Progenitor cell of endocrine pancreas (in vitro differentiated cells): ENCODE results near the gene PERP. TPM values are rescaled to one million over a fixed set of nuclear protein-coding genes. Genes with fewer than 3 reads are reported as not detected.

Experiments
- DNase-seq: peaks from one replicate; pipeline ENCODE4 v3.0.0; 2021; ENCODE audit warnings: low spot score; ENCODE audit not compliant: unreplicated experiment
- H3K27ac Mint-ChIP-seq: 2 replicates; pipeline ENCODE4 v1.8.0; 2021; ENCODE audit warnings: mild to moderate bottlenecking, moderate library complexity, mixed read lengths
- H3K27me3 Mint-ChIP-seq: 2 replicates; pipeline ENCODE4 v1.8.0; 2021; ENCODE audit warnings: mixed read lengths
- H3K36me3 Mint-ChIP-seq: 2 replicates; pipeline ENCODE4 v1.8.0; 2022; ENCODE audit warnings: mixed read lengths; ENCODE audit not compliant: insufficient read depth
- H3K4me1 Mint-ChIP-seq: 2 replicates; pipeline ENCODE4 v1.8.0; 2021; ENCODE audit warnings: low read depth, mixed read lengths
- H3K4me3 Mint-ChIP-seq: 2 replicates; pipeline ENCODE4 v1.8.0; 2021; ENCODE audit warnings: low read depth, mild to moderate bottlenecking, moderate library complexity, mixed read lengths
- H3K9me3 Mint-ChIP-seq: 2 replicates; pipeline ENCODE4 v1.8.0; 2021; ENCODE audit warnings: low read depth, mixed read lengths
- CTCF ChIP-seq: fragments of 200-600 bp; sonication (generic); IDR thresholded peaks from one replicate; pipeline ENCODE4 v1.5.0; 2021; ENCODE audit warnings: antibody characterized with exemption, mild to moderate bottlenecking; ENCODE audit not compliant: unreplicated experiment
- total RNA-seq: library from RNA; stranded (reverse); gene quantifications from 2 replicates; pipeline ENCODE4 v1.2.1, GENCODE V29; 2021

Gene PERP
- total RNA-seq, 1 donor from 2014 or later, result 75.3 TPM

GRCh38 chr6:138109042-138109997, 2.1 kb upstream of the PERP start:
- Mint-ChIP-seq H3K27ac (peak overlapping the region; percentile 19), H3K9me3 (no peaks in the 10 kb centered on the region), H3K4me3 (peak overlapping the region; percentile 47), H3K4me1 (peaks cover 19% of the 10 kb centered on the region), H3K27me3 (no peaks in the 10 kb centered on the region), H3K36me3 (no peaks in the 10 kb centered on the region)
- peak; percentile 96 for TF ChIP-seq CTCF
- peak; percentile 57 for DNase-seq

GRCh38 chr6:138107752-138108592, 753 bp upstream of the PERP start:
- no peak for TF ChIP-seq CTCF
- Mint-ChIP-seq H3K27ac (peak overlapping the region; percentile 99), H3K4me1 (peaks cover 24% of the 10 kb centered on the region), H3K4me3 (peak overlapping the region; percentile 96), H3K9me3 (no peaks in the 10 kb centered on the region), H3K36me3 (peaks cover 4% of the 10 kb centered on the region), H3K27me3 (no peaks in the 10 kb centered on the region)
- DNase-seq, result peak; percentile 28

GRCh38 chr6:138106665-138107077, 548 bp downstream of the PERP start:
- TF ChIP-seq CTCF, result no peak
- peaks cover 30% of the 10 kb centered on the region for H3K4me1 Mint-ChIP-seq
- peak overlapping the region; percentile 96 for H3K4me3 Mint-ChIP-seq
- no peaks in the 10 kb centered on the region for H3K27me3 Mint-ChIP-seq
- H3K27ac Mint-ChIP-seq, result peak overlapping the region; percentile 99
- H3K36me3 Mint-ChIP-seq, result peaks cover 13% of the 10 kb centered on the region
- DNase-seq, result no peak
- H3K9me3 Mint-ChIP-seq, result no peaks in the 10 kb centered on the region

- Mint-ChIP-seq H3K9me3 (no peaks in the 10 kb centered on the region), H3K27ac (peak overlapping the region; percentile 99)
These were observed 1.1 kb downstream of the PERP start for GRCh38 chr6:138105880-138106664.

More at GRCh38 chr6:138105880-138106664, 1.1 kb downstream of the PERP start:
- TF ChIP-seq CTCF, result no peak
- no peak for DNase-seq
- peaks cover 32% of the 10 kb centered on the region for H3K4me1 Mint-ChIP-seq
- H3K27me3 Mint-ChIP-seq, result no peaks in the 10 kb centered on the region
- peak overlapping the region; percentile 96 for H3K4me3 Mint-ChIP-seq
- peaks cover 15% of the 10 kb centered on the region for H3K36me3 Mint-ChIP-seq
